Activated CD4-positive, alpha-beta T cell treated with anti-CD3 and anti-CD28 coated beads, Interleukin-2, amount 50 U/mL, for 16 hours (primary cell): Measurements from ENCODE around the gene CXXC5.

Experiments used
- DNase-seq: peaks from one replicate; pipeline ENCODE4 v3.0.0-alpha.2; 2020

Gene CXXC5

DNA sequence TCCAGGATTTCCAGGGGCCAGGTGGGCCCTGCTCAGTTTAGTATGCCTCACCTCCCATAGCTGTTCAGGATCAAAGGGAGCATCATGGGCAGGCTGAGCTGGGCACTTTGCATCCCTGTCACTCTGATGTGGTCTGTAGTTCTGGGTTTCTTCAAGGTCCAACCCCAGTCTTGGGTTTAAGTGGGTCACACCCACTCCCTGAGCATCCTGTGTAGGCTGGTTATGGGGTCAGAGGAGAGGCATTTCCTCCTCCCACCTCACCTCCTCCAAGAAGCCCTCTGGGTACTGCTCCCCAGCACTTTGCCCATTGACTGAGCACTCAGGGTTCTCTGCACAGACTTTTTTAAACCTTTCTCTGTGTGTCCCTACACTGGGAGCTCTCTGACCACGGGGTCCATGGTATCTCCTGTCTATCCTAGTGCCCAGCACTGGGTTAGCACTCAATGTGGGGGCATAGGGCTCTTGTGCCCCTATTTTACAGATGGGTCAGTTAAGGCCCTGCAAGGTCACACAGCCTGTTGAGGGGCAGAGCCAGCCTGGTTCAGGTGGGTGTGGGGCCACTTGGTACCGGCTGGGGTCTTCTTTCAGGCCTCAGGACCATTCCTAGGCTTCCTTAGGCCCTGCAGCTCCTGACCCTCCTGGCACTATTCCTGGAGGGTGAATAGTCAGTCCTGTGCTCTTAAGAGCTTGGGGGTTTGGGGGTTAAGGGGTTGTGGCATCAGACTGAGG is 19.0 kb downstream of the CXXC5 start:
- DNase-seq, result peak; percentile 14

DNA sequence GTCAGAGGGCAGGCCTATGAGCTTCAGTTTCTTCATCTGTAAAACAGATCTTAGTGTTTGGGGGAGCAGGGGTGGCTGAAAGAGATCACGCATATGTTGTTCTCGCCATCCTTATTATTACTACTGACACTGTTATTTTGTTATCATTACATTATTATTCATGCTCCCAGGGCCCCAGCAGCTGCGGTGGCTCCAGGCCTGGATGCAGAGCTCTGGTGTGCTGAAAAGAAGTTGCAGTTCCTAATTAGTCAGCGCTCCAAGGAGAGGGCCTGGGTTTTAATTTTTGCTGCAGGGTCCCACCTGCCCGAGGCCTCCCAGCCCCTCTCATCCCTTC is 19.5 kb downstream of the CXXC5 start:
- no peak for DNase-seq

DNA sequence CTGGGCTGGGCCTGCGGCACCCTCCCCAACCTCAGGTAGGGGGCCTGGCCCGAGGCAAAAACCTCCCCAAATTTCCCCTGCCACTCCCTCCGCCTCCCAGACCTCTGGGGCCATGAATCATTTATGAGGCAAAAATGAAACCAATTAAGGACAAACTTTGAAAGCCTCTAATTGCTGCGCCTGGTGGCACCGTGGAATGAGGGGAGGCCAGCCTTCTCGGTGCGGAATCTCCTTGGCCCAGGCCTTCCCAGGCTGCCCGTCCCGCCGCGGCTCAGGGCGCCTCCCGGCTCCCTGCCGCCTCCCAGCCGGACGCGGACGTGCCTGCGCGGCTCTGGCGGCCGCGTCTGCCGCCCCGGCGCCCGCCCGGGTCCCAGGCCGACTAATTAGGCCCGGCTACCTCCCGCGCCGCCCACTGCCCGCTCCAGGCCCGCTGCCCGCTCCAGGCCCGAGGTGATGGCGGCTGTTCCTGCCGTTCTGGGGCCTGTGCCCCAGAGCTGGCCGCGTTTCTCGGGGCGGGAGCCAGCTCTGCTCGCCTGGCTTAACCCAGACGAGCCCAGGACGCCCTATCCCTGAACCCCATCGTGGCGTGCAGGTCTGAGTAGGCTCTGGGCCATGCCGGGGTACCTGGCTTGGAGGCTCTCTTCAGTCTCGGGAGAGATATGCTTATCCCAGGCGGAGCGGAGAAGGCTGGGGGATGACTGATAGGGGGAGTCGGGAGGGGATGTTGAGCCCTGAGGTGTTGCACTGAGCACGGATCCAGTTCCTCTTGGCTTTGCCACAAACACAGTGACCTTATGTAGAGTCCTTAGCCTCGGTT is 20.1 kb downstream of the CXXC5 start:
- peak; percentile 39 for DNase-seq

DNA sequence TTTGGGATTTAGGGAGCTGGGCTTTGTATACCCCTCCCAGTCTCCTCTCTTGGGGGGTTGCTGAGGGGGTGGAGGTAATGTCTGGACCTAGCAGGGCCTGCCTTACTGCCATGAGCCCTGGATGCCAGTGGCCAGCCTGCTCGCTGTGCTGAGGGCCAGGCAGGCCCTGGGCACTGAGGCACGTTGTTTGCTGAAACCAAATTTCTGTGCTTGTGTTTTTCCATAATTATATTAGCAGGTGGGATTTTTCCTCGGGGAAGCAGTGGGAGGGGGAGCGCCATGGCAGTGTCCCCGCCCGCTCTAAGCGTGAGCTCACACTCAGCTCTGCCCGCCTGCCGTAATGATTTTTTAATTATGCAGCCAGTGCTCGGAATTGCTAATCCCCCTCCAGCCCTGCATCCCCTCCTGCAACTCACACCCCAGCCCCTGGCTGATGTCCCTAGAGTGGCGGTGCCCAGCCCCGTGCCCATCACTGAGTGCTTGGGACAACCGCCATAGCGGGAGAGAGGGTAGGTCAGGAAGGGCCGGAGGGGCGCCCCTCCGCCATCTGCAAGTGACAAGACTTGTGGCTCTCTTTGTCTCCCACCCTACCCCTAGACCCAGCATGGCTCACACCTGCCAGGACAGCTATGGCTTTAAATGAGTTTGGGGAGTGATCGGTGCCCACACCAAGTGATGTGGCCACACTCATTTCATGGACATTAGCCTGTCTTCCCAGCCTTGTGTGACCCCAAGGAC is 20.9 kb downstream of the CXXC5 start:
- DNase-seq, result no peak

DNA sequence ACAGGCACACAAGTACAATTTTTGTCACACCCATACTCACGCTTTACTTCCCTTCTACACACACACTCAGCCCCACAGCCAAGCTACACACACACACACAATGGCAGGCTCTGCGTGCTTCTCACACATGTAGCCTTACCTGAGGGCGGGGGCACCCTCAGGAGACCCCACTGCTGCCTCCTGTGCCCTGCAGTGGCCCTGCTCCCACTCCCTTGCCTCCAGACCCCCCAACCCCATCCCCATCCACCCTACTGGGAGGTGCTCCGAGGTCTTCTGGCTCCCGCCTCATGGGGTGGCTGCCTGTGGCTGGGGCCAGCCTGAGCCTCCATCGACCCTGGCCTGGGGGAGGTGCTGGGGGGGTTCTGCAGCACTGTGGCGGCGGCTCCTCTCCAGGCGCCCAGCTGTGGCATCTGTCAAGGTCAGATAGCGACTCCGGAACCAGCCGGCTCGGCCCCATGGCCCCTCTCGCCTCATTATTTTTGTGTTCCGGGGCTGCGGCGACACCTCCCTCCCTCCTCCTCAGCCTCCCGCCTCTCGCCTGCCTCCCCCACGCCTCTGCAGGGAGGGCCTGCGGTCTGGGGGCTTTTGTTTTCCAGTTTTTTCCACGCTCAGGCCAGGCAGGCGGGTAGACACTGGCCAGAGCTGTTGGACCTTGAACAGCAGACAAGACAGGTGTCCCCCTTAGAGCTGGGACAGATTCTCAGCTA is 21.7 kb downstream of the CXXC5 start:
- no peak for DNase-seq

DNA sequence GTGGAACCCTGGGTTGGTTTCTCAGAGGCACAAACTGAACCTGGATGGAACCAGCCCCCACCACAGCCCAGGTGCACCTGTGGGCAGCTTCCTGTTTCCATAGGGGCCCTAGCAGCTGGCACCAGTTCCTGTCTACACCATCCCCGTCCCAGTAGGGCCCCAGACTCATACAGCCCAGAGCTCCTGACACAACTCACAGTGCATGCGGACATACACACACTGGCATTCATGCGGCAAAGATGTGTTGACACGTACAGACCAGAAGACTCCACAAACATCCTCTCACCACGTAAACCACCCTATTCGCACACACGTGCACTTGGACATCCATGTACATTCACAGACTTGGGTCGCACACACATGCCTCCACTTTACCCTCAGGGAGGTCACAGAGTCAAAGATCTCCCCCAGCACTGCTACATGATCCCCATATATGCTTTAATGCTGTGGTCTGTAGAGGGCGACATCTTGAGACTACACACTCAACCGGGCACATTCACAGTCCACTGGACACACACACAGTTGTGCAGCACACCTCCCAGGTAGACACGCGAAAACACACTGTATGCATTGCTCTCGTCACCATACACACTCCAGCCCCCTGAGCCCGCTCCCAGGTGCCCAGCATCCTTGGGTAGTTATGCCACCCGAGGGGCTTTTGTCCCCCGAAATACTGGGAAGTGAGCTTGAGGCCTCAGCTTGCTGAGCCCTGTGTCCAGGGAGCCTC is 22.4 kb downstream of the CXXC5 start:
- peak; percentile 11 for DNase-seq

DNA sequence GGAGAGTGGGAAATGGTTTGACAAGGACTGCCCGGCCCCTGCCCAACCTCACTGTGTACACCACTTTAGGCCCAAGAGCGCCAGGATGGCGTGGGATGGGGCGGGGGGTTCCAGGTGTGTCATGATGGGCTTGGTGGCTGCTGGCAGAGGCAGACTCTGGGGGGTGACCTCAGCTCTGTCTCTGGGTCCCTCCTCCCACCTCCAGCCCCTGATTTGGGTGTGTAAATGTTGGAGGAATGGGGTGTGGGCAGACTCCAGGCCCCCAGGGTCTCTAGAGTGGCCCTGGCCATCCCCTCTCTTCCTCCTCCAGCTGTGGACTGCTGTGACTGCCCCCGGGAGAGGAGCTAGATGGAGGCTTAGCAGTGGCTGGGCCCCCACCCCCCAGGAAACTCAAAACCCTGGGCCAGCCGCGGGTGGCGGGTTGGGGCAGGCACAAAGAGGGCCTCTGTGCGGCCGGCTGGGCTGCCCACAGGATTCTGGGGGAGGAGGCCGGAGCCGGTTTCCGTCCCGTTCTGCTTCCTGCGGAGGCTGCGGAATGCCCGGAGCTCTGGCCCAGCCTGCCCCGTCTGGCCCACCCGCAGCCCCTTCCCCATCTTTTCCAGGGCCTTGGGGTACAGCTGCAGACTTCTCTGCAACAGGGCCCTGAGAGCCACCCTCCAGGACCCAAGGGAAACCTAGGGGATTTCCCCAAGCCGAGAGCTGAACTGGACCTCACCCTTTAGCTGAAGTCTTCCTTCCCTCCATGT is 23.1 kb downstream of the CXXC5 start:
- no peak for DNase-seq

DNA sequence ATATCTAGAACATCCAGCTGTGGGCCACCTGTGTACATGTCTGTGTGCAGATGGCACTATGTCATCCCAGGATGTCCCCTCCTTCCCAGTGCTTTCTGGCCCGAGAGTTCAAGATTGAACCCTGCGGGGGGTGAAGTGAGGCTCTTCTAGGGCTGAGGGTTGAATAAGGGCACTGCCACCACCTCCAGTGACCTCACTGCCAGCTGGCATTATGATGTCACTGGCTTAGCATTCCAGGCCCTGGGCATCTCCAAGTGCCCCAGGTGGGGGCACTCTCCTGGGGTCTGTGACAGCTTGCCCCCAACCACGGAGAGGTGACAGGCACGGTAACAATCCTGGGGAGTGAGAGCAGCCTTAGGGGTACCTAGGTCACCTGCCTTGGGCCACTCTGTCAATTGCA is 27.1 kb downstream of the CXXC5 start:
- DNase-seq, result no peak

DNA sequence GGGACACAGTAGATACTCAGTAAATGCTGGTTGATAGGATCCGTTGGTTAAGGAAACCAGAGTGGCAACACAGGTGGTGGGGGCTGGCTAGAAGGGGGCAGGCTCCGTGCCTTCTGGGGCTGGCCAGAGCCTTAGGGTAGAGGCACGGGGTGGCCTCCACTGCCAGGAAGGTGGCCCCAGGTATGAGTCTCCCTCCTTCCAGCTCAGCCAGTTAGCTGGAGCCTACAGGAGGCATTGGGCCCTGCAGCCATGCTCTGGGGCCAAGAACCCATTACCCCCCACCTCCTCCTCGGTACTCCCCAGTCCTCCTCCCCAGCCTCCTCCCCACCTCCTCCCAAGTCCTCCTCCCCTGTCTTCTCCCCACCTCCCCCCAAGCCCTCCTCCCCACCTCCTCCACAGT is 27.7 kb downstream of the CXXC5 start:
- DNase-seq, result no peak

DNA sequence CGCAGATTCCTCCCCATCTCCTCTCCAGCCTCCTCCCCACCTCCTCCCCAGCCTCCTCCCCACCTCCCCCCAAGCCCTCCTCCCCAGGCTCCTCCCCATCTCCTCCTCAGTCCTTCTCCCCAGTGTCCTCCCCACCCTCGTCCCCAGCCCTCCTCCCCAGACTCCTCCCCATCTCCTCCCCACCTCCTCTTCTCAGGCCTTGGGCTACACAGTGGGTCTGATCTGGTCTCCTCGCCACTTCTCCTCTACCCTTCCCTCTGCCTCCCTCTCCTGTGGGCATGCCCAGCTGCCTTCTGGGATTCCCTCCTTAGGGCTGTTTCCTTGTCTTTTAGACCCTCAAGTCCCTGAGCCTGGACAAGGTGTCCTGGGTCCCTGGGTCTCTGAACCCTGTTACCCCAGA is 28.3 kb downstream of the CXXC5 start:
- DNase-seq, result no peak

DNA sequence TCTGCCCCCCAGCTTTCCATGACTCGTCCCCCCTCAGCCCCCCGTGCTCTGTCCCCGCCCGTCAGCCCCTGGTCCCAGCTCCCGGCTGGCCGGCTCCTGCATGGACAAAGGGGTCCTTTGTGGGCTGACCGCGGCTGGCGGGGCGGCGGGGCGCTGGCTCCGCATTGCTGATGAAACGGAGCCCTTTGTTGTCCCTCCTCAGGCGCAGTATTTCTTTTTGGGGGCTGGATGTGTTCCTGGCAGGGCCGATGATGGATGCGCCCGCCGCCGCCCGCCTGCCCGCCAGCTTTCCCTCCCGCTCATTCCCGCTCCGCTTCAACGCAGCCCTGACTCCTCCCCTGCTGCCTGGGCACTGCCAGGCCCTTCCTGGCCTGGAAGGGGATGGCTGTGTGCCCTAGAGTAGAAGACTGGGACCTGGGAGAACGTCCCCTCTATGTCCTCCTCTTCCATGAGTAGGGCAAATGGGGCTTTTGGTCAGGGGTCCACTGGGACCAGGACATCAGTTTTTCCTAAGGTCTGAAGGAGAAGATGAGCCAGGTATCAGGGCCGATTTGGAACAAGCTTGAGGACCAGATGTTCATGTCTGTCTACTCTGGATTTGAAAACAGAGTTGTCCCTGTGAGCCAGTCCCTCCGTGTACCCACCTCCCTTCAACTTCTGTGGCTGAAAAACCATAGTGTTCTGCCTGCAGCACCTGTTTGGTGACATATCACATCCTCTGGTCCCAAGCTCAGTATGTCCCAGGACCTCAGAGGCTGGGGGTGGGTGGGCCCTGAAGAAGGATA is 29.0 kb downstream of the CXXC5 start:
- no peak for DNase-seq

DNA sequence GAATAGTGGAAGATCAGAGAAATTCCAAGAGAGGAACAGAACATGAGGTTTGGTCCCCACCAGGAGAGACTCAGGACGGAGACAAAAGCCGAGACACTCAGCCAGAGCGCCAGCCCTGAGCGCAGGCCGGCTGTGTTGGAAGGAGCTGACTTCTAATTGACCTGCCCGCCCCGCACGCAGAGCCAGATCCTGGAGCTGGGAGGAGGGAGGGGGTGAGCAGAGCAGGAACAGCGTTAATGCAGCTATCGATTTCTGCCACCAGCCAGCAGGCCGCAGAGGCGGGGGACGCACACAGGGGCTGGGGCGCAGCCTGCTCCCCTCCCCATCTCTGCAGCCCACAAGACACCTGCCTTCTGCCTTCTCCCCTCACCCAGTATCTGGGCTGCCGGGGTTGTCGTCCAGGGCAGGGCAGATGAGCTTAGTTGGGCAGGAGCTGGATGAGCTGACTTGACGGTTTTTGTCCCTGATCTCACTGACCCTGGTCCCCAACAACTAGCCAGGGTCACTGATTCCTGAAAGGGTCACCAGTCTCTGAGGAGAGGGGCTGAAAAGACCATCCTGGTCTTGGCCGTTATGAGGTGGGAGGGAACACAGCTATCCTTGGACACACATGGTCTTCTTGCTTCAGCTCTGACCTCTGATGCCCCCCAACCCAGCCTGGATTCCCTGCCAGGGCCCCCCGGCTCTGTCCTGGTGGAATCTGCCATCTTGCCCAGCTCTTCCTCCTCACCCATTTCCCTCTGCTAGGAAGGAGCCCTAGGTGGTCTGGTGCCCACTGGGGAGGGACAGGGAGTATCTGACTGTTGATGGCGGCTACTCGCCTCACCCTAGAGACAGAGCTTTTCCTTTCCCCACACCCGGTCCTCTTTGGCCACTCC is 29.8 kb downstream of the CXXC5 start:
- DNase-seq, result no peak

DNA sequence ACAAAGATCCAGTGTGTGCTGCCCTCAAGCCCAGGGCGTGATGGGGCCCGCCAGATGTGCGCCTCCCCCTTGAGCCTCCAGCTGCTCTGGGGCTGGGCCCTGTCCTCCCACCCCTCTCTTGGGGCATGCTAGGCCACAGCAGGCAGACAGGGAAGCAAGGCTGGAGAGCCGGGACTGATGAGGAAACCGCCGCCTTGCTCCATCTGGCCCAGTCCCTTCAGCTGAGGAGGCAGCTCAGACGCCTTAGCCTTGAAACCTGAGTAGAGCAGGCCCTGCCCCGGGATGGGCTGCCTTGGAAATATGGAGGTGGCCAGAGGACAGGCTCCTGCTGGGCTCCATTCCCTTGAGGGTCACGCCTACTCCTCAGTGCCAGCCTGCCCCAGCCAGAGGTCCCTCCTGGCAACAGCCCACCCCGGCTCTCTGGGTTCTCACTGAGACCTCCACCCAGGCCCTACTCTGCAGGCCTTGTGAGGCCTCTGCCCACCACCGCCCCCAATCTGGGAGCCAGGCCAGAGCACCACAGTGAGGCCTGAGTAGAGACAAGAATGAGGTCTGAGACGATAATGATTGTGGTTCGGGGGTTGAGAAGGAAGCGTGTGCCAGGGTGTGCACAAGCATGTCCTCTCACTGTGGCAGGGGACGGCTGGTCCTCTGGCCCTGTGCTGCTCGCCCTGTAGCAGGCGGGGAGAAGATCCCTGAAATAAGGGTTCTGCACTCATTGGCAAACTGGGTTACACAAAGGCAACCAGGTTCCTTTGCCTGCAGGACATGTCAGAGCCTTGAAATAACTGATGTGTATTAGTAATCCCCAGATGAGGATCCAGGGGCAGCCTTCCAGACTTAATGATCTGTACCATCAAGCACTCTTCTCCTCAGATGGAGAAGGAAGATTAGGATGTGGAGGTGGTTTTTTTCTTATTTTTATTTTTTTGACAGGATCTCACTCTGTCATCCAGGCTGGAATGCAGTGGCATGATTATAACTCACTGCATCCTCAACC is 30.9 kb downstream of the CXXC5 start:
- DNase-seq, result no peak

DNA sequence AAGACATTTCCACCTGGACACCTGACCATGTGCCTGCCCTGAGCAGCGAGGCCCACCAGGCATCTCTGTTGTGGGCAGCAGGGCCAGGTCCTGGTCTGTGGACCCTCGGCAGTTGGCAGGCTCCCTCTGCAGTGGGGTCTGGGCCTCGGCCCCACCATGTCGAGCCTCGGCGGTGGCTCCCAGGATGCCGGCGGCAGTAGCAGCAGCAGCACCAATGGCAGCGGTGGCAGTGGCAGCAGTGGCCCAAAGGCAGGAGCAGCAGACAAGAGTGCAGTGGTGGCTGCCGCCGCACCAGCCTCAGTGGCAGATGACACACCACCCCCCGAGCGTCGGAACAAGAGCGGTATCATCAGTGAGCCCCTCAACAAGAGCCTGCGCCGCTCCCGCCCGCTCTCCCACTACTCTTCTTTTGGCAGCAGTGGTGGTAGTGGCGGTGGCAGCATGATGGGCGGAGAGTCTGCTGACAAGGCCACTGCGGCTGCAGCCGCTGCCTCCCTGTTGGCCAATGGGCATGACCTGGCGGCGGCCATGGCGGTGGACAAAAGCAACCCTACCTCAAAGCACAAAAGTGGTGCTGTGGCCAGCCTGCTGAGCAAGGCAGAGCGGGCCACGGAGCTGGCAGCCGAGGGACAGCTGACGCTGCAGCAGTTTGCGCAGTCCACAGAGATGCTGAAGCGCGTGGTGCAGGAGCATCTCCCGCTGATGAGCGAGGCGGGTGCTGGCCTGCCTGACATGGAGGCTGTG is 32.4 kb downstream of the CXXC5 start:
- no peak for DNase-seq

DNA sequence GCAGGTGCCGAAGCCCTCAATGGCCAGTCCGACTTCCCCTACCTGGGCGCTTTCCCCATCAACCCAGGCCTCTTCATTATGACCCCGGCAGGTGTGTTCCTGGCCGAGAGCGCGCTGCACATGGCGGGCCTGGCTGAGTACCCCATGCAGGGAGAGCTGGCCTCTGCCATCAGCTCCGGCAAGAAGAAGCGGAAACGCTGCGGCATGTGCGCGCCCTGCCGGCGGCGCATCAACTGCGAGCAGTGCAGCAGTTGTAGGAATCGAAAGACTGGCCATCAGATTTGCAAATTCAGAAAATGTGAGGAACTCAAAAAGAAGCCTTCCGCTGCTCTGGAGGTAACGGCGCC is 32.9 kb downstream of the CXXC5 start:
- DNase-seq, result no peak

DNA sequence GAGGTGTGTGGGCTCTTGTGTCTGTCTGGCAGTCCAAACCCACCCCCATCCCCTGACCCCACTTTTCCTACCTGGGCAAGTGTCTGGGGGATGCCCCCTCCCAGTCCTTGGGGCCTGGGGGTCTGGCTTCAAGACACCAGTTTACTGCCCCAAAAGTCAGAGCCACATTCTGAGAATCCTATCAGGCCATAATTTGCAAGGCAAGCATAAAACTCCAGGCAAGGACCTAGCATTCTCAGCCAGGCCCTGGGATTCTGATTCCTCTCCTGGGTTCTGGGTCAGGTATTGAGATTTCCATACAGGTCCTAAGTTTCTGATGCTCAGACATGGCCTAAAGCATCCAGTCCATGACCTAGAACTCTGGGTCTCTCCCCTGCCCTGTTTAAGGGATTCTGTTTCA is 33.3 kb downstream of the CXXC5 start:
- no peak for DNase-seq

DNA sequence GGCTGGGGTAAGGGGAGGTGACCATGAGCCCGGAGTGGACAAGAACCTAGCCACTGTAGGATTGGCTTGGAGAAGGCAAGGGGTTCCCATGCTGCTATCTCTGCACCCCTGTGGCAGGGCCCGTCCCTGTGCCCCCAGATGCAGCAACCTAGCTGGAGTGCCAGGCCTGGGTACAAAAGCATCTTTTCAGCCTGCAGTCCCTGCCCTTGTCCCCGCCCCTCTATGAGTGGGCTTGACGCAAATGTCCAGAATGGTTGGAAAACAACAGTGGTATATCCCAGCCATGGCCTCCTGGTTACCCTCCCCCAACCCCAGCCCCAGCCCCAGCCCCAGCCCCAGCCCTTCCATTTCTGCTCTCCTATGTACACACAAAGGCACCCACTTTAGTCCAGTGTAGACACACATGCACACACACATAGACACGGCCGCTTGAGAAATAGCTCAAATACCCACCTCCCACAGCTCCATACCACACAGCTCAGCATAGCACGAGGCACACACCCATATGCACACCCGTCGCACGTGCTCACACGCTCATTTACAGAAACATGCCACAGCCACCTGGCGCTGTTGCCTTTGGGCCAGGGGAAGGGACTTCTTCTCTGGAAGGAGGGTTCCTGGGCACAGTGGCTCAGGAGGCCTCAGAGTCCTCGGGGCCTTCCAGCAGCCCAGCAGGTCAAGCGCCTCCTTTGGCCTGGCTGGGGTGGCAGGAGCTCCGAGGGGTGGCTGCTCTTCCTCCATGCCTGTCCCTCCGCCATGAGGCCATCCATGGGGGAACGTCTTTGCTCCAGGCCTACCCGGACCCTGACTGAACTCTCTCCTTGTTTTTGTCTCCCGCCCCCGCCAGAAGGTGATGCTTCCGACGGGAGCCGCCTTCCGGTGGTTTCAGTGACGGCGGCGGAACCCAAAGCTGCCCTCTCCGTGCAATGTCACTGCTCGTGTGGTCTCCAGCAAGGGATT is 34.1 kb downstream of the CXXC5 start:
- no peak for DNase-seq
